ENCODE results near the gene POC5. TPM values are rescaled to one million over a fixed set of nuclear protein-coding genes. Genes with fewer than 3 reads are reported as not detected.
A peak's percentile ranks its signal among the peaks of the same experiment; 100 is the strongest.
"Not testable (repeated sequence)": the region's sequence is repeated elsewhere in the genome, so short reads cannot be mapped to it uniquely, and the experiment has no call there.

POC5 gene
- total RNA-seq, 1 donor from 2014 or later = 12.1 TPM

DNA sequence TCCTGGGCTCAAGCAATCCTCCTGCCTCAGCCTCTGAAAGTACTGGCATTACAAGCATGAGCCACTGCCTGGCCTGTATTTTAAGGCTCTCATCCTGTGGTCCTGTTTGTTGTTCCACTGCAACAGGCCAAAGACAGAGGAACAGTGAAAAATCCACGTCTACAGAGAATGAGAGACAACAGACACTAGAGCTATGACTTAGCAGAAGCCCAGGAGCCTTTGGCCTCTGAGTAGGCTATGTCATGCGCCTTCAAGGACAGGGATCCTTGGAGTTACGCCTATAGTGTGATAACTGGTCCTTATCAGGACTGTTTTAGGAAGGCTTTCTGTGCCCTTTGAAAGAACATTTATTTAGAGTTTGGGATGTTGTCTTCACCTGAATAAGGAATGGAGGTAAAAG is 10.5 kb downstream of the POC5 start:
- DNase-seq (ENCODE audit: low read depth) = no peak

DNA sequence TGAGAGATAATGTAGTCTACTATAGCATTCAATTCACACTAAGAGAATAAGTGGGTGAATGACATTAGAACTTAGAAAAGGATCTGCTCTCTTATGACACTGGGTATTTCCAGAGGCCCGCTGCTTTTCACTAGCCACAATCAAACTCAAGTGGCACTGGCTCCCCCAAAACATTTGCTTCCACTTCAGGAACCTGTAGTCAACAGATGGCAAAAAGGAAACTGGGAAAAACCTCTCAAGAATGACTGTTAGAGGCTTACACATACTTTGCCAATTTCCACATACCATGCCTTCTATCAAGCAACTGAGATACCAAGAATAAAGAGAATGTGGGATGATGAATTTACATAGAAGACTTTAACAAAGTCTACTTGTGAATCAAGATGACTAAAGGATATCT is 11.2 kb downstream of the POC5 start:
- no peak for DNase-seq (ENCODE audit: low read depth)

DNA sequence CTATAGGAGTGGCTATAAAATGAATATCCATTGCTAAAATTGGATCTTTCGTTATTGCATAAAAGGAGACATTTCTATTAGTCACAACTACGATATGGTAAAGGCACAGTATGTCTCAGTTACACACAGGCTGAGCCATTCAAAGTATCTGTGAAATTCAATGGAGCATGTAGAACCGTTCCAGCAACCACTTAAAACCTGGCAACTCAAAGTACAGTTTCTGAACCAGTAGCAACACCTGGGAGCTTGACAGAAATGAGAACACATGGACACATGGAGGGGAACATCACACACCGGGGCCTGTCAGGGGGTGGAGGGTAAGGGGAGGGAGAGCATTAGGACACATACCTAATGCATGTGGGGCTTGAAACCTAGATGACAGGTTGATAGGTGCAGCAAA is 15.4 kb downstream of the POC5 start:
- DNase-seq (ENCODE audit: low read depth) = no peak

DNA sequence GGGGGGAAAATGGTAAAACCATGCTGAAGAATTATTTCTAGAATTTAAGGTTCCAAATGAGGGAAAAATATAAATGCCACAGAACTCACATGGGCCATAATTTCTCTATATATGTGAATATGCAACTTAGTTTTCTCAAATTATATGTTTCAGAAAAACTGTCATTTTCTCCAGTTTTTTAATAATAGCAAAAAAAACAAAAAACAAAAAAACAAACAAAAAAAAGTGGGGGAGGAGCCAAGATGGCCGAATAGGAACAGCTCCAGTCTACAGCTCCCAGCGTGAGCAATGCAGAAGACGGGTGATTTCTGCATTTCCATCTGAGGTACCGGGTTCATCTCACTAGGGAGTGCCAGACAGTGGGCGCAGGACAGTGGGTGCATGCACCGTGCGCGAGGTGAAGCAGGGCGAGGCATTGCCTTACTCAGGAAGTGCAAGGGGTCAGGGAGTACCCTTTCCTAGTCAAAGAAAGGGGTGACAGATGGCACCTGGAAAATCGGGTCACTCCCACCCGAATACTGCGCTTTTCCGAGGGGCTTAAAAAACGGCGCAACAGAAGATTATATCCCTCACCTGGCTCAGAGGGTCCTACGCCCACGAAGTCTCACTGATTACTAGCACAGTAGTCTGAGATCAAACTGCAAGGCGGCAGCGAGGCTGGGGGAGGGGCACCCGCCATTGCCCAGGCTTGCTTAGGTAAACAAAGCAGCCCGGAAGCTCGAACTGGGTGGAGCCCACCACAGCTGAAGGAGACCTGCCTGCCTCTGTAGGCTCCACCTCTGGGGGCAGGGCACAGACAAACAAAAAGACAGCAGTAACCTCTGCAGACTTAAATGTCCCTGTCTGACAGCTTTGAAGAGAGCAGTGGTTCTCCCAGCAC is 21.5 kb downstream of the POC5 start:
- DNase-seq (ENCODE audit: low read depth) = not testable (repeated sequence)

DNA sequence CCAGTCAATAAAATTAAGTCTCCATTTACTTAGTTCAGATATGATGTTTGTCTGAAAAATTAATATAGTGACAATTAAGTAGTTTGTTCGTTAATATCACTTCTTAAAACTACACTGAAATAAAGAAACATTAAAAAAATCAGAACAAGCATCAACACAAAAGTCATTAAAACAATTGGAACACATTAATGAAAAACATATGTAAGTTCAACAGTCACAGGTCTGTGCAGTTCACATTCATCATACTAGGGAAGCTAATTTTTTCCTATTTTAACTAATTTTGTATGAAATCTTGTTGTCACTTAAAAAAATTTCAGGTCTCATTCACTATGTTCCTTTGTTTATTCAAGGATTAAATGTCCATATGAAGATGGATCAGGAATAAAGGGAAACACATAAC is 22.5 kb downstream of the POC5 start:
- no peak for DNase-seq (ENCODE audit: low read depth)

DNA sequence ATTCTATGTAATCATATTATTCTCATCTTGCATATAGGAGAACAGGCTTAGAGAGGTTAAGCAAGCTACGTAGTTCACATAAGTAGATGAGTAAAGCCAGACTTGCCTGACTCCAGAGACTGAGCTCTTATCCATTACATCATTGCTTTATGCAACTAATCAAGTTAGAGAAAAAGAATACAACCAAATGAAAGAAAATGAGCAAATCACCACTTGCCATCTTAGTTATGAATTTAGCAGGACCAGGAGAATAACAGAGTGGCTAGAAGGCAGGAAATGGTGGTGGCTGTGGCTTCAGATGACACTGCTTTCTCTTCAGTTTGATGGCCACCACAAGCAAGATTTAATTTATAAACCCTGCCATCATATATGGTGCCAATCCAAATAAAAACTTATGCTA is 26.6 kb downstream of the POC5 start:
- DNase-seq (ENCODE audit: low read depth) = no peak

DNA sequence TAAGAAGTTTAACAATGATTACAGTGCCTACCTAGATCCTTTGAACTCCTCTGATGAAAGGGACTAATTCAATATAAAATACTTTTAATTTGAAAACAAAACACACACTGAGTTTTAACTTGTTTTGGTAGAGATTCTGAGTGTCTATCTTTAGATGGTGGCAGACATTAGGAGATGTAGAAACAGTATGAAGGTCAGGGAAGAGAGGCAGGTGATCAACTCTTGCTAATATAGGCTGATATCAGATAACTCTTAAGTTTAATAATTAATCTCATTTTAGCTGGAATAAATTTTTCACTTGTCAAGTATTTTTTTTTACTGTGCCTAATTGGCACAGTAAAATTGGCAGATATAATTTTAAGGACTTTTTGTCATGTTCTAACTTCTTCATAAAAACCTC is 30.8 kb downstream of the POC5 start:
- no peak for DNase-seq (ENCODE audit: low read depth)

DNA sequence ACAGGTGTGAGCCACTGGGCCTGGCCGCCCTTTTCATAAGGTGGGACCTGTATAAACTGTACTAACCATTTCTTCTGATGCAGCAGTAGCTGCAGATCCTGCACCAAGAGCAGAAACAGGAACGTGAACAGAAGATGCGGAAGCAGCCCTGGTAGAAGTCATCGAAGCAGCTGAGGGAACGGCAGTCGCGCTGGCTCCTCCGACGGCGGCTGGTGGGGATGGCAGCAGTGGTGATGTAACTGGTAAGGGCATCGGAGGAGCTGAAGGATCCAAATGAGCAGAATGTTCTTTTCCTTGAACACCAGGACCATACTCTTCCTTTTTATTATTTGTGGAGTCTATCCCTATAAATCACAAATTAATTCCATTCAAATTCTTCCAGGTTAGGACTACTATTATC is 32.1 kb downstream of the POC5 start:
- DNase-seq (ENCODE audit: low read depth) = no peak

DNA sequence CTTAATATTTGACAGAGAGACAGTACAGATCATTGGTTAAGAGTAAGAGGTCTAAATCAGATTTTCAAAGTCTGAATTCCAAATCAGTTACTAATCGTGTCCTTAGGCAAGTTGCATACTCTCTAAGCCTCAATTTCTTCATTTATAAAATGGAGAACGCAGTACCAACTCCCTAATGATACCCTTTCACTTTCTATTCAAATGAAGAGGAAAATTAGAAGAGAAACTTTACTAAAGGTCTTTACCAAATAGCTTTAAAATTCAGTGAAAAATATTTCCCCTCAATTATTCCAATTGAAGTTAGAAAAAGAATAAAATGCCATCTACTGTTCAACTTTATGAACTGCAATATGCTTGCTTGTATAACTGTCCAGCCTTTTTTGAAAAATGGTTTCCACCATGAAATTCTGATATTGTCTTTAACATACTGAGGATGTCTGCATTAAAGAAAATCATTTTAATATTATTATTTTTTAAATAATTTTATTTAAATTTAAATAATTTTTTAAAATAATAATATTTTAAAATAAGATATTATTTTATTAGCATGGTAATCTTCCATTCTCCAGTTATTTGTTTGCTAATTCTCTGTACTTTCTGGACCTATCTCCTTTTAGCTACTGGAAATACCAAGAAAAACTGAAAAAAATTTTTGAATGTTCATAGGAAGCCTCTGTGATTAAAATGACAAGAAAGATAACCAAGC is 36.0 kb downstream of the POC5 start:
- peak; percentile 68 for DNase-seq (ENCODE audit: low read depth)

DNA sequence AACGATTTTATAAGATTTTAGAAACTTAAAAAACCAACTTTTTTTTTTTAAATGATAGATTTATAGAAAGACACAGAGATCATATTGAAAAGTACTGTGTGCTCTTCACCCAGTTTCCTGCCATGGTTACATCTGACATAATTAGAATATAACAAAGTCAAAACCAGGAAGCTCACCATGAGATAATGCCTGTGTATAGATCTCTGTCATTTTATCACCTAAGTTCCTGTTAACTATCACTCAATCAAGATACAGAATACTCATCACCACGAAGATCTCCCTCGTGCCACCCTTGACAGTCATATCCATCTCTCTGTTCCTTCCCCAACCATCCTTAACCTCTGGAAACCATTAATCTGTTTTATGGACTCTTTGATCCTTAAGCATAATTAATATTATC is 39.1 kb downstream of the POC5 start:
- DNase-seq (ENCODE audit: low read depth) = no peak

DNA sequence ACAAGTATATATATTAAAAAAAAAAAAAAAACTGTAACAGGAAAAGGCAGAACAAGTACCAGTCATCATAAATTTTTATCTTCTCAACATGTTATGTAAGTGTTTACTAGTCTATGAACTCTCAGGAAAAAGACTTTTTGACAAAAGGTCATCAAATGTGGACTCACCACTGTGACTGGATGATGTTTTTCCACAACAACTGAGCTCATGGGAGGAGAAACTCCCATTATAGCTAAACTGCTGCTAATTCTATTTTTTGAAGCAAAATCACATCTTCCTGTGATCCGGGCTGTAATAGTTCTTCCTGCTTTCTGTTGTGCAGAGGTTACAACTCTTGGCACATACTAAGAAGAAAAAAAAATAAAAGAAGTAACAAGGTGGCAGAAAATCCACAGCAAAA is 39.6 kb downstream of the POC5 start:
- DNase-seq (ENCODE audit: low read depth) = no peak

DNA sequence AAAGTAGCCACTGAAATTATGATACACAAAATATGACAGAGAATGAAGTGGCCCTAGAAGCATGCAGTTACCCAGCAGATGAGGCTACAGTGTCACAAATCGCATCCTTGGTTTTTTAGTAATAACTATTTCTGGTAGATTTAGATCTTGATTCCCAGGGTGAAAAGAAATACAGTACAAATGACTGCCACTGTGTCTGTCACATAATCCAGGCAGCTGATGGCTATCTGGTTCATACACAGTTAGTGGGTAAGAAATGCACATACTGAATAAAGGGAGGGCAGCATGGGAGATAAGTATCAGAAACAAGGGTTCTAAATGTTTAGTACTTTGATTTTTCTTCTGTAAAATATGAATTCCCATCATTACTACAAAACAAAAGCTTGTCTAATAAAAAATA is 41.5 kb downstream of the POC5 start:
- DNase-seq (ENCODE audit: low read depth) = no peak

DNA sequence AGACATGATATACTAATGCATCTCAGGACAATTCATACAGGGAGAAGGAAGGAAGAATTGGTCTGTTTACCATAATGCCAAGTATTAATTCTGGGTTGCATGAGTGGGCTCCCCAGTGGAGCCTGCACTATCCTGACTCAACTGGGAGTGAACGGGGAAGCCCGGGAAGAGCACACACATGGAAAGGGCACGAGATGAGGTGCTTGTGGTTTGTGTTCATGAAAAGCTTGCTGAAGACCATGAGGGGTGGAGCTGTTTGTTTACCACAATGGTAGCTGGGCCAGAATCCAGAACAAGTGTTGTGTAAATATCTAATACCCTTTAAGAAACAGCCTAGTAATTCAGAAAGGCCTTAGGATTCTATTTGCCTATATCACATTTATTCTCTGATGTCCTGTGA is 44.6 kb downstream of the POC5 start:
- DNase-seq (ENCODE audit: low read depth) = peak; percentile 80

DNA sequence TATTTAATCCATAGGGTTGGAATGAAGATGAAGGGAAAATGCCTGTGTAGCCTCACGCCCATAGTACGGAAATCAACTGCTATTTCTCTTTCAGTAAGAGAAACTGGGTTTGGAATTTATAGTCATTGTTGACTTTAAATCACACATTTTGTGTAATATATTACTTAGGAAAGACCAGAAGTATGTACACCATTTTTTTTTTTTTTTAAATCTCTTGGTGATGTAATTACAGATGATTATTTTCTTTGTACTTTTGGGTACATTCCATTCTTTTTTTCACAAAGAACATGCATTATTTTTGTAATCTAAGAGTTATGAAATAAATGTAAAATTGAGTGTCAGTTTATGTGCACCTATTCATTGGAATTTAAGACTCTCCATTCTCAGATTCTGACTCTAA is 45.7 kb downstream of the POC5 start:
- no peak for DNase-seq (ENCODE audit: low read depth)

DNA sequence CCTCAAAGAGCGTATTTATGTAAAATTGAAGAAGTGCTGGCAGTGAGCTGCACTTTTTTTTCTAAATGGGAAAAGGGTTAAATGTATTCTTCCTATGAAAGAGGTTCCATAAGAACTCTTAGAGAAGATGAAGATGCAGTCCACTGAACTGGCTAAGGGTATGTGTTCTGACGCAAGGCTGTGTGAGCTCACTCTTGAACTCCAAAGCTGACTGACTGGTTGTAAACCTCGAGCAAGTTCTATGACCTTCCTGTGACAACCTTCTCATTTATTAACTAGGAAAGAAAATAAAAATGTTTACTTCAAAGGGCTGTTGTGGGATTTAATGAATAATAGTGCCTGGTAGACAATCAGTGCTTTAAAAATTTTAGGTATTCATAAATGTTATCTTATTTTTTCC is 46.7 kb downstream of the POC5 start:
- no peak for DNase-seq (ENCODE audit: low read depth)

DNA sequence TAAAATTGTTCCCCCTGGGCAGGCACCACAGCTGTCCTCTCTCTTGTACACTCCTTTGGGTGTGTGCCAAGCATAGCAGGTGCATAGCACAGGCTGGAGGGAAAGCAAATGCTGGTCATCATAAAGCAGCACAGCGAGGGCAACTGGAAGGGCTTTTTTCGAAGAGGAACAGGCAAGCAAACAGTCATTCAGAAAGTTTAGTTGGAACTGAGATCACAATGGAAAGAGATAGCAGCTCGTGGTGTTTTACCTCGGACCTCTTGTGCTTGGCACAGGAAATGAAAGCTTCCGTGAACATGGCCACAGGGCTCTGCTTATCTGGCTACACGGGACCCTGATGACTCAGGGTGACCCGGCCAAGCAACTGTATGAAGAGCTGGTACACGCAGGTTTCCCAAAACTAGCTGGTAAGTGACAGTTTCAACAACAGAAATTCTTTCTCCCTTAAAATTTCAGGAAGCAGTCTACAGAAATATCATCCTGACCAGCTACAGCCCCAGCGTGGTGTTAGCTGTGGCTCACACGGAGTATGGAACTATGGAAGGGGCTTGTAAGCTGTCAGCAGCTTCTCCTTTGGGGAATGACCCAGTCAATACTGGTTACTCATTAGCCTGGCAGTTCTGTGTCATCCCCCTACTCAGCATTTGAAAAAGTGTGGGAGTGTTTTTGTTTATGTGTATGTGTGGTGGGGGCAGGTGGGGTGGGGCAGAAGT is 48.1 kb downstream of the POC5 start:
- peak; percentile 94 for DNase-seq (ENCODE audit: low read depth)

DNA sequence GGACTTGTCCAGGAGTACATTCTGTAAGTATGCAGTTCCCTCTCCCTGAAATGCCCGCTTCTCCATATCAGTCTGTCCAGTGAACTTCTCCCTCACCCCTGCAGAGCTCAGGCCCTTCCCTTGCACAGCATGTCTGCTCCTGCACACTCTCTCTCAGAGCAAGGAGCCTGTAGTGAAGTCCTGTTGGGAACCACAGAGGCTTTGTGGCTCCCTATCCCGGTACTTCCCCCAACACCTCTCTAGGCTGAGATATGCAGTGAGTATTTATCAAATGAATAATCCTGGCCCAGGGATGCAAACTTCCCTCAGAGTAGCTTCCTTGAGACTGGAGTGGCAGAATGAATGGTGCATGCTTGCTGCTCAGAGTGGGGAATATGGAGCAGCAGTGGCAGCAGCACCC is 48.8 kb downstream of the POC5 start:
- peak; percentile 33 for DNase-seq (ENCODE audit: low read depth)

DNA sequence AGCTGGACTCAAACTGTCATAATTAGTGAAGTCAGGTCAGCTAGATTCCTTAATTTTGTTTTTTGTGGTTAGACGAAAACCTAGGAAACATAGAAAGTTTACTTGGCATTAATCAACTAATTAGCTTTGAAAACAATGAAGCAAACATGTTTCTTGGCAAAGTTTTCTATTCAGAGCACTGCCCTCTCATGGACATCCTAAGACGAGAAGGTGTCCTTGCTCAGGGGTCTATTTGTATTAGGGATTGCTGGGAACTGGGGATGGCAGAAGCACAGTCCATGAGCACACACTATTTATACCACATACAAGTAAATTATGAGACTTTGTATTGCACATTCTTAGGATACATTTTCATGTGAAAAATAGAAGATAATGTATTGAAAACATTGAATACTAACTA is 49.7 kb downstream of the POC5 start:
- DNase-seq (ENCODE audit: low read depth) = no peak

DNA sequence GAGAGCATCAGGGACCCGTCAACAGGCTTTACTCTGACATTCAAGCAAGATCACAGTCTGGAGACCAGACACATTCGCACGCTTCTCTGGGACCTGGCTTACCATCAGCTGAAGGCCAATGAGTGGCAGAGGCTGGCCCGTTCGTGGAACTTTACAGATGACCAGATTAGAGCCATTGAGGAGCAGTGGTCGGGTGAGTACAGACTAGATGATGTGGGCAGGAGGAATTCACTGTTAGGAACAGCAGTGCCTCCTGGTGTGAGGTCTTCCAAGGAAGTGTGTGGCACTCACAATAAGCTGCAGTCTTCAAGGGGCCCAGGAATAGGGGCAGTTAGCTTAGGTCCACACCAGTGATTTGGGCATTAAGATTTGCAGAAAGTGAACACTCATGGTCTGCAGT is 50.4 kb downstream of the POC5 start:
- DNase-seq (ENCODE audit: low read depth) = no peak

DNA sequence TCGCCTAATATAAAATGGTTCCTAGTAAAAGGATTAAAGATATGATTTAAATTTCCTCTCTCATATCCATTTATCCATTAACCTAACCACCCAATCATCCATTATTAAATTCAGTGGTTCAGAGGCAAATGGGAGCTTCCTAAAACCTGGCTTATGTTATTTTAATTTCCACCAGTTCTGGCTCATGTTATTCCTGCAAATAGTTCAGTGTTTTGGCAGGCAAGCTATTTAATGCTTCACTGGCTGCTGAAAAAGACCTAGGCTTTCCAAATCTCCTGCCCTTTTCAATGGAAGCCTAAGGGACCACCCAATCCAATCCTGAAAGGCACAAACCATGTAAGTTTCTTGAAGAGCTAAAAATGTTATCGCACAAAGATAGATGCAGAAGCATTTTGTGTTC is 52.3 kb downstream of the POC5 start:
- no peak for DNase-seq (ENCODE audit: low read depth)

DNA sequence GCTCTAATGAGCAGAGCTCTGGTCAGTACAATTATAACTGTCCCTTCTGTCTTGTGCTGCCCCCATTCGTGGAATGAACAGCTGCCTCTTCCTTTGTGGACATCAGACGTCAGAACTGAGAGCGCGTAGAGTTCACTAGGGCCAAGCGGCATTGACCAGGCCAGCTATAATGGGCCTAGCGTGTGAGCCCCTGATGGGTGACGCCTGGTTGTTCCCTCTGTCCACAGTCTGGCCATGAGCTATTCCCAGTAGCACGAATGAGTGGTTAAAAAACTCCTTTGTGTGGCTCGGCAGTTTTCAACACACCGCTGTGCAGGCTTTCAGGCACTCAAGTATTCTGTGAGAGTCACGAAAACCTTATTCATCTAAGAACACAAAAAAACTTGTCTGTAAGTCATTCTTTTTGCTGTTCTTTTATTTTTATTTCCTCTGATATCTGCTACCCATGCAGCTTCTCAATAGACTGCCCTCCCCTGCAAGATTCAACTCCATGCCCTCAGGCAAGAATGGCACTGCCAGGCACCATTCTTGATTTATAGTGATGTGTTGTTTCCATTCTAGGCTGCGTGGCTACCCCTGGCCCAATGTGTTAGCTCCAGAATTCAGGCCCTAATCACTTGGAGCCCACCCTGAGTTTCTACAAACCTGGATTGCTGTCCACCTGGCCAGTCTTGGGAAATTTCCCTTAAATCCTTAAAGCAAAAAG is 53.5 kb downstream of the POC5 start:
- no peak for DNase-seq (ENCODE audit: low read depth)

DNA sequence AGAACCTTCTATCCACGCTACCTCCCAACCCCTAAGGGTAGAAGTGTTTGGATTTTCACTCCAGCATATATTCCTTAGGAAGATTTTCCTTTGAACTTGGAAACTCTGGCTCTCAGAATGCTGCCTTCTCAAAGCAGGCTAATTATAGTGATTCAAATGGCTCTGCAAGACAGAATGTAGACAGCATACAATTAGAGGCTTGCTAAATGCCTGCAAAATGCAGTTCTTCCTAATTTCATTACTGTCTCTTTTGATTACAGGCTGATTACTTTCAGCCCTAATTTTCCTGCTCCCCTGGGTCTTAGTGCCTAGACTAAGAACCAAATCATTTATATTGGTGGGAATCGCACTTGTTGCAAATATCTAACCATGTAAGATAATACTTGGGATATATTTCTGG is 55.2 kb downstream of the POC5 start:
- DNase-seq (ENCODE audit: low read depth) = no peak
